HL-60 (cell line): ENCODE data around the gene SYNPO.

Experiments used
- GABPA ChIP-seq: IDR thresholded peaks from 2 replicates; pipeline ENCODE4 v1.6.1; 2012; ENCODE audit warnings: low read depth
- POLR2AphosphoS5 ChIP-seq: IDR thresholded peaks from 2 replicates; pipeline ENCODE4 v1.6.1; 2012; ENCODE audit warnings: low read depth
- TF ChIP-seq, protein P1 (sequence below): IDR thresholded peaks from one replicate; pipeline ENCODE4 v1.5.1; 2011; ENCODE audit warnings: low read length, control low read depth, inconsistent platforms; ENCODE audit not compliant: insufficient read depth
- TF ChIP-seq, protein P2 (sequence below): IDR thresholded peaks from 2 replicates; pipeline ENCODE4 v1.6.1; 2012; ENCODE audit warnings: low read depth; ENCODE audit not compliant: insufficient replicate concordance

DNA sequence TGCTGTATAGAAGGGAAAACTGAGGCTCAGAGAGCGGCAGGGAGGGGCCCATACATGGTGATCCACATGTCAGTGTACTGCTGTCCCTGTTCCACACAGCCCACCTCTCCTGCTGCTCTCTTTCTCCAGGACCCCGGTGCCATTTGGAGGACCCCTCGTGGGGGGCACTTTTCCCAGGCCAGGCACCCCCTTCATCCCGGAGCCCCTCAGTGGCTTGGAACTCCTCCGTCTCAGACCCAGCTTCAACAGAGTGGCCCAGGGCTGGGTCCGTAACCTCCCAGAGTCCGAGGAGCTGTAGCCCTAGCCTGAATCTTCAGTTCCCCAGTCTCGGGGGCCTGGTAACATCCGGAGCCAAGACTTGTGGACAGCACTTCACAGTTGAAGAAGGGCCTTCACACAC lies 36.1 kb downstream of the SYNPO start:
- TF ChIP-seq, protein P1, sequence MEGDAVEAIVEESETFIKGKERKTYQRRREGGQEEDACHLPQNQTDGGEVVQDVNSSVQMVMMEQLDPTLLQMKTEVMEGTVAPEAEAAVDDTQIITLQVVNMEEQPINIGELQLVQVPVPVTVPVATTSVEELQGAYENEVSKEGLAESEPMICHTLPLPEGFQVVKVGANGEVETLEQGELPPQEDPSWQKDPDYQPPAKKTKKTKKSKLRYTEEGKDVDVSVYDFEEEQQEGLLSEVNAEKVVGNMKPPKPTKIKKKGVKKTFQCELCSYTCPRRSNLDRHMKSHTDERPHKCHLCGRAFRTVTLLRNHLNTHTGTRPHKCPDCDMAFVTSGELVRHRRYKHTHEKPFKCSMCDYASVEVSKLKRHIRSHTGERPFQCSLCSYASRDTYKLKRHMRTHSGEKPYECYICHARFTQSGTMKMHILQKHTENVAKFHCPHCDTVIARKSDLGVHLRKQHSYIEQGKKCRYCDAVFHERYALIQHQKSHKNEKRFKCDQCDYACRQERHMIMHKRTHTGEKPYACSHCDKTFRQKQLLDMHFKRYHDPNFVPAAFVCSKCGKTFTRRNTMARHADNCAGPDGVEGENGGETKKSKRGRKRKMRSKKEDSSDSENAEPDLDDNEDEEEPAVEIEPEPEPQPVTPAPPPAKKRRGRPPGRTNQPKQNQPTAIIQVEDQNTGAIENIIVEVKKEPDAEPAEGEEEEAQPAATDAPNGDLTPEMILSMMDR, result no peak
- TF ChIP-seq GABPA (no peak), POLR2AphosphoS5 (no peak)
- TF ChIP-seq, protein P2, sequence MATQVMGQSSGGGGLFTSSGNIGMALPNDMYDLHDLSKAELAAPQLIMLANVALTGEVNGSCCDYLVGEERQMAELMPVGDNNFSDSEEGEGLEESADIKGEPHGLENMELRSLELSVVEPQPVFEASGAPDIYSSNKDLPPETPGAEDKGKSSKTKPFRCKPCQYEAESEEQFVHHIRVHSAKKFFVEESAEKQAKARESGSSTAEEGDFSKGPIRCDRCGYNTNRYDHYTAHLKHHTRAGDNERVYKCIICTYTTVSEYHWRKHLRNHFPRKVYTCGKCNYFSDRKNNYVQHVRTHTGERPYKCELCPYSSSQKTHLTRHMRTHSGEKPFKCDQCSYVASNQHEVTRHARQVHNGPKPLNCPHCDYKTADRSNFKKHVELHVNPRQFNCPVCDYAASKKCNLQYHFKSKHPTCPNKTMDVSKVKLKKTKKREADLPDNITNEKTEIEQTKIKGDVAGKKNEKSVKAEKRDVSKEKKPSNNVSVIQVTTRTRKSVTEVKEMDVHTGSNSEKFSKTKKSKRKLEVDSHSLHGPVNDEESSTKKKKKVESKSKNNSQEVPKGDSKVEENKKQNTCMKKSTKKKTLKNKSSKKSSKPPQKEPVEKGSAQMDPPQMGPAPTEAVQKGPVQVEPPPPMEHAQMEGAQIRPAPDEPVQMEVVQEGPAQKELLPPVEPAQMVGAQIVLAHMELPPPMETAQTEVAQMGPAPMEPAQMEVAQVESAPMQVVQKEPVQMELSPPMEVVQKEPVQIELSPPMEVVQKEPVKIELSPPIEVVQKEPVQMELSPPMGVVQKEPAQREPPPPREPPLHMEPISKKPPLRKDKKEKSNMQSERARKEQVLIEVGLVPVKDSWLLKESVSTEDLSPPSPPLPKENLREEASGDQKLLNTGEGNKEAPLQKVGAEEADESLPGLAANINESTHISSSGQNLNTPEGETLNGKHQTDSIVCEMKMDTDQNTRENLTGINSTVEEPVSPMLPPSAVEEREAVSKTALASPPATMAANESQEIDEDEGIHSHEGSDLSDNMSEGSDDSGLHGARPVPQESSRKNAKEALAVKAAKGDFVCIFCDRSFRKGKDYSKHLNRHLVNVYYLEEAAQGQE, result no peak
